HG03025 (cell line): ENCODE measurements around the gene CLHC1.
"Not testable (repeated sequence)": the region's sequence is repeated elsewhere in the genome, so short reads cannot be mapped to it uniquely, and the experiment has no call there.

ENCODE experiments used
- ATAC-seq: cut with Tn5 transposase; IDR thresholded peaks from one replicate; pipeline ENCODE4 v1.9.1; 2021; ENCODE audit warnings: mild to moderate bottlenecking, moderate library complexity; ENCODE audit not compliant: unreplicated experiment, low FRiP score

Gene CLHC1

DNA sequence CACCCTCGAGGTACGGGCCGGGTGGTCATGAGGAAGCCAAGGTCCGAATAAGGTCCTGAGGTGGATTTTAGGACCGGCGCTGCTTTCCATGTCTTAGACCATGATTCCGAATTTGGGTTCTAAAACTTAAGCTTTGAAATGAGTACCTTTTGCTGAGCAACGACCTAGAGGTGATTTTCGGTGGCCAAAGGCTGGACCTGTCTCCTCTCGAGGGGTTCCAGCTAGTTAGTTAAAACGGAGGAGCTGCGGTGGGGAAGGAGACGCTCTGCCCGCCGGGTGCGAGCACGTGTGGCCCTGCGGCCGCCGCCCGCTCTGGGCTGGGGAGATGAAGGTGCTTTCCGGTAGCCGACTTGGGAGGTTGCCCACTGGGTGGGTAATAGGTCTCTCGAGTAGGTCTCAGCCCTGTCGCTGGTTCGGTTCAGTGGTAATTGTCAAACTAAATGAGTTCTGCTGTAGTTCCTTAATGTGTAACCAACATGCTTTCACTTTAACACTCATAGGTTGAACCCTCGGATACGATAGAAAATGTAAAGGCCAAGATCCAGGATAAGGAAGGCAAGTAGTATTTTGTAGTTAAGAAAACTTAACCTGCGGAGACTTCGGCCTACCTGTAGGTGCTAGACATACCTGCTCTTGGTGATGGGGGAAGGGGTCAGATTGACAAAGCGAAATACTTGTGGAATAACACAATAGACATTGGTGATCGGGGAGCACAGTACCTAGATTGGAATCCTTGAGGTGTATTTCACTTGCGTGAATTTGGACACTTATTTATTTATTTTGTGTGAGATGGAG lies 967 bp upstream of the CLHC1 start:
- ATAC-seq, result no peak

DNA sequence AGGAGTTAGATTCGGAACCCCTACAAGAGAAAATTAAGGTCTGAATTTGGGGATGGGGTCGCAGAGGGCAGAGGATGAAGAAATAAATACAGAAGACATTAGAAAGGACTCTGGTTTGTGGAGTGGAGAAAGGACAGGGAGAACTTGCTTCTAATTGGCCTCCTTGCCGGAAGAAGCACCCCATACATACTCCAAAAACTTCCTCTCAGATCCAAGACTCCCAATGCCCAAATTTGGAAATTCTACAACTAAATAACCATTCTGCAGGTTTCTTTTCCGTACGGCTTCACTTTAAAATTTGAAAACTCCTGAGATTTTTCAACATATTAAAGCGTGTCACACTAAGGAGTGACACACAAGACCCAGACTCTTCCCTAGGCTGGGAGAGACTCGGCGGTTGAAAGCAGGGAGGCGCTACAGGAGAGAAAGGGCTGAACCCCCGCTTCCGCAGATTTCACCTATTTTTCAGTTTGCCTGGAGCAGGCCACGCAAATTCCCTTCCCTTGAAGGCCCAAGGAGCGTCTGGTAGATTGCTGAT lies 478 bp downstream of the CLHC1 start:
- no peak for ATAC-seq

DNA sequence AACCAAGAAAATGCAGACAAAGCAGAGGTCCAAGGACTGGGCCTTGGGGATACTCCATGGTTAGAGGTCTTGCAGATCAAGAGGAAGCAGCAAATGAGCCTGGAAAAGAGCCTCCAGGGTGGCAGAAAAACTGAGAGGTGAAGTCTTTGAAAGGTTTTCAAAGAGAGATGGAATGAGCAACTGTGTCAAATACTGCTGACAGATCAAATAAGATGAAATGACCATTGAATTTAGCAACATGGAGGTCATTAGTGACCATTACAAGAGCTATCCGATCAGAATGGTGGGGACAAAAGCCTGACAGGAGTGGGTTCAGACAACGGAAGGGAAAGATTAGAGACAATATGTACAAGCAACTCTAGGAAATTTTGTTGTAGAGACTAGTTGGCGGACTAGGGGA lies 1.5 kb downstream of the CLHC1 start:
- no peak for ATAC-seq

DNA sequence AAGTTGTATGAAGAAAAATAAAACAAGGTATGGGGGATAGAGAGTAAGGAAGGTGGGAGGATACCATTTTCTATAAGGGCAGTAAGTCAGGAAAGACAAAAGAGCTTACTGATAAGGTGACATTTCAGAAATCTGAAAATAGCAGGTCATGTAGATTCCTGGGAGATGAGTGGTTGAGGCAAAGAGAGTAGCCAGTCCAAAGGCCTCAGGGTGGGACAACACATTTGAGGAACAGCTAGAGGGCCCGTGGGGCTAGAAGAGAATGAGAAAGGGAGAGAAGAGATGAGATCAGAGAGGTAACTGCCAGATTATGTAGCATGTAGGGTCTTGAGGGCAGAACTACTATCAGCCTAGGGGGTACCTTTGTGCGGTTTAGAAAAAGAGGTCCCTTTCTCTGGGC lies 2.9 kb downstream of the CLHC1 start:
- ATAC-seq, result no peak

DNA sequence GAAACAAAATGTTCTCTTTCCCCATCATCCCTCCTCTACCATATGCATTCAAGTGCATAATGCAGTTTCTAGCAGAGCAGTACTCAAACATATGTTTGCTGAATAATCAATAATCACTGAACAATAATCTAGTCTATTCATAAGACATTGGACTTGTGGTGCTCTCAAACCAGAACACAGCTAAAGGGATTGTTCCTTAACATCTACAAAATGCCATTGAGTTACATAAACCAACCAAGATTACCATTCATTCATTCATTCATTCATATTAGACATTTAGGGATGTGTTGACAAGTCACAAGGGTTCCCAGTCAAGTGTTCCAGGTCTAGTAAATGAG lies 3.9 kb downstream of the CLHC1 start:
- no peak for ATAC-seq

DNA sequence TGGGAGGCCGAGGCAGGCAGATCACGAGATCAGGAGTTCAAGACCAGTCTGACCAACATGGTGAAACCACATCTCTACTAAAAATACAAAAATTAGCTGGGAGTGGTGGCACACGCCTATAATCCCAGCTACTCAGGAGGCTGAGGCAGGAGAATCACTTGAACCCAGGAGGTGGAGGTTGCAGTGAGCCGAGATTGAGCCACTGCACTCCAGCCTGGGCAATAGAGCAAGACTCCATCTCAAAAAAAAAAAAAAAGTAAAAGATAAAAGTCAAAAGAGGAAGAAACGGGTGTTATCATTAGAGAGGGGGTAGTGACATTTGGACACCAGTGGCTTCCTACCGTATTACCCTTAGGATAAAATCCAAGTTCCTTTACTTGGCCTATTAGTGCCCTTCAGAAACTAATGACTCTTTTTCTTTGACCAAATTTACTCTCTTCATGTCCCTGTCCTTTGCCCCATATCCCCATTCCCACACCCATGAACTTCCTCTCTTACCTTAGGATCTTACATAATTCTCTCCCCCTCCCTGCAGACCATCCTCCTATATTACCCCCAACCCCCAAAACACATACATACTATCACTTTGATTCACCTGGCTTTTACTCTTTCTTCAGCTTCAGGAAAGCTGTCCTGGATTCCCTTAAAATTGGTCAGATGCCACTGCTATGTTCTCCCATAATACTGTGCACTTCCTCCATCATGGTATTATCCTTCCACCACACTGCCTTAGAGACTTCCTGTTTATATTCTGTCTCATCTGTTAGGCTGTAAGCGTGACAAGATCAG lies 4.5 kb downstream of the CLHC1 start:
- not testable (repeated sequence) for ATAC-seq

DNA sequence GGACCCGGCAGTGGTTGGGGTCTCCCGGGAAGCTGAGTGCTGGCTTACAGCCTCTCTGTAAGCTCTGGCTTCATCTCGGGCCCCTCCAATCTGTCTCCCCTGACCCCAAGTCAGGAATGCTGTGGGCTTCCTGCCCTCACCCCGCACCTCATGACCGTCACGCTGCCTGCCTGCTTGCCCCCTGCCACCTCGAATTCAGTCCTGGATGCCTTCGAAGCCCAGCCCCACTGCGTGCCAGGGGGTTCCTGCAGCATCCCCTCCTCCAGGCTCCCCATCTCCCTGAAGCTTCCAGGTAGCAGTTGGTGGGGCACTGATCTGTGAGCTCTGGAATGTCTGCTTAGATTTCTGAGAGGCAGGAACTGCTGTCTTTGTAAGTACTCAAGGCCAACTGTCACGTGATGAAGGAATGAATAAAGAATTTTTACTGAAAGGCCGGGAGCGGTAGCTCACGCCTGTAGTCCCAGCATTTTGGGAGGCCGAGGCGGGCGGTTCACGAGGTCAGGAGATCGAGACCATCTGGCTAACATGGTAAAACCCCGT lies 6.5 kb downstream of the CLHC1 start:
- ATAC-seq, result no peak

DNA sequence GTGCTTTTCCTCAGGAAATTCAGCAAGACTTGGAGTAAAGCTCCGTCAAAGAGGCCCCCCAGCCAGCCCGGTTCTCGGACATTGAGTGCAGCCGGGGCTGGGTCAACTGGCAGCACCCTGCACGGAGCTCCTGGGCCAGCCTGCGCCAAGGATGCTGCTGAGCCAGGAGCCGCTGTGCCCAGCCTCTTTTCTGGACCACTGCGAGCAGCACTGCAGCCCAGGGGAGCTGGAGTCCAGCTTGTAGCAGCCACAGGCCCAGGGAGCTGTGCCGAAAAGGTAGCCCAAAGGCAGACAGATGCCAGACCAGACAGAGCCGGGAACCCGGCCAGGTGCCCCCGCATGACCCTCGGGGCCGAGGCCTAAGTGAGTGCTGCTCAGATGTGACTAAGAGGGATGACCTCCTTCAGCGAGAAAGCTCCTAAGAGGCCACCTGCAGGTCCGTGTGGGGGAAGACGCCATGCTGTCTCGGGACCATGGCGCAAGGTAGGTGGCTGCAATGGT lies 7.3 kb downstream of the CLHC1 start:
- ATAC-seq, result no peak

DNA sequence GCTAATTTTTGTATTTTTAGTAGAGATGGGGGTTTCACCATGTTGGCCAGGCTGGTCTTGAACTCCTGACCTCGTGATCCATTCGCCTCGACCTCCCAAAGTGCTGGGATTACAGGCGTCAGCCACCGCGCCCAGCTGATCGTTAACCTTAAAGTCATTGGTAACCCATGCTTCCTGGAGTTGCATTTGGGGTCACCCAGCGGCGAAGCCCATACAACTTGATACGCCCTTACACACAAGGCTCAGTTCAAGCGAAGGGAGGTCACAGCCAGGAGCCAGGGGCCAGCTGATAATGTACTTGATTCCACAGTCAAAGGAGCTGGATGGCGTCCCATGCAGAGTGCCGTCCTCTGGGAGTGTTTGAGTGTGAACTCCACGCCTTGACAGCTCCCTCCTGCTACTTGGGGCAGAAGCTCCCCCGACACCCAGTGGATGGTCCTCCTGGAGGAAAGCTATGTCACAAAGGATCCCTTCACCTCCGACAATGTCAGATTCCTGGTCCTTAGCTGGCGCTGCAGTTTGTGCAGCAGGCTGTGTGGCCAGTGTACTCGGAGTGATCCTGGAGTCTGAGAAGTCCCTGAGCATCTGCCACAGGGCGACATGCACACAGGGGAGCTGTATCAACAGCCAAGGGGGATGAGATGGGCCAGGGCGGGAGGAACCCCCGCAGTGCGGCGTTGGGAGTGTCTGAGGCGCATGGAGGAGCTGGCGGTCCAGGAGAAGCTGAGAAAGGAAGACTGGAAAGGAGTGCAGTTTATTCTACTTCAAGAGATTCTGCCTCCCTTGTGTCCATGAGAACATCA lies 7.9 kb downstream of the CLHC1 start:
- no peak for ATAC-seq

DNA sequence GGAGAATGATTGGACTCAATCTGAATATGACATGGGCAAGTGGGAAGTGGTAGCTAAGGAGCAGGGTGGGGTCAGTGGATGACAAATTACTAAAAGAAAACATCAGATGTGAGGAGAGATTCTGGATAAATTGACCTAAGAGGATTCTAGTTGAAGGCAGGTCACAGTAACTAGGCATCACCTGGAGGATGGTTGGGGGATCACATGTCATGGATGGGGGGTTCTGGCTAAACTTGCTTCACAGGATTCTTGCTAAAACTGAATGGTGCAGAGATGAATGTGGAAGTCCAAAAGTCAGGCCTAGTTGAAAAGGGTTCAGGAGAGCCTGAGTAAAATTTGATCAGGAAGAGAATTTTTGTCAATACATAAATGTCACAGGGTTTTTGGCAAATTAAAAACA lies 18.3 kb downstream of the CLHC1 start:
- ATAC-seq, result no peak

DNA sequence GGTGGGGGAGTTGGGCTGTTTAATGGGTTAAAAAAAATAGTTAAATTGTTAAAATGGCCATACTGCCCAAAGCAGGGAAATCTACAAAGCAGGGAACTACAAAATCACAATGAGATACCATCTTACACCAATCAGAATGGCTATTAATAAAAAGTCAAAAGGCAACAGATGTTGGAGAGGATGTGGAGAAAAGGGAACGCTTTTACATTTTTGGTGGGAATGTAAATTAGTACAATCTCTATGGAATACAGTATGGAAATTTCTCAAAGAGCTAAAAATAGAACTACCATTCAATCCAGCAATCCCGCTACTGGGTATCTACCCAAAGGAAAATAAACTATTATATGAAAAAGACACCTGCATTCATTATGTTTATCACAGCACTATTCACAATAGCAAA lies 27.1 kb downstream of the CLHC1 start:
- no peak for ATAC-seq

DNA sequence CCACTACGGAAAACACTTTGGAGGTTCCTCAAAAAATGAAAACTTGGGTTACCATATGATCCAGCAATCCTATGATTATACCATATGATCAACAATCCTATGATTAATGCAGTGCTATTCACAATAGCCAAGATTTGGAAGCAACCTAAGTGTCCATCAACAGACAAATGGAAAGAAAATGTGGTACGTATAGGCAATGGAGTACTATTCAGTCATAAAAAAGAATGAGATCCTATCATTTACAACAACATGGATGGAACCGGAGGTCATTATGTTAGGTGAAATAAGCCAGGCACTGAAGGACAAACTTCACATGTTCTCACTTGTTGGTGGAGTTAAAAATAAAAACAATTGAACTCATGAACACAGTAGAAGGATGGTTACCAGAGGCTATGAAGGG lies 27.6 kb downstream of the CLHC1 start:
- no peak for ATAC-seq

DNA sequence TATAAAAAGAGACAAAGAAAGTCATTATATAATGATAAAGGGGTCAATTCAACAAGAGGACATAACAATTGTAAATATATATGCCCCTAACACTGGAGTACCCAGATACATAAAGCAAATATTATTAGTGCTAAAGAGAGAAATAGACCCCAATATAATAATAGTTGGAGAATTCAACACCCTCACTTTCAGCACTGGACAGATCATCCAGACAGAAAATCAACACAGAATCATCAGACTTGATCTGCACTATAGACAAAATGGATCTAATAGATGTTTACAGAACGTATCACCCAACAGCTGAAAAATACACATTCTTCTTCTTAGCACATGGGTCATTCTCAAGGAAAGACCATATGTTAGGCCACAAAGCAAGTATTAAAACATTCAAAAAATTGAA lies 31.7 kb downstream of the CLHC1 start:
- ATAC-seq, result no peak

DNA sequence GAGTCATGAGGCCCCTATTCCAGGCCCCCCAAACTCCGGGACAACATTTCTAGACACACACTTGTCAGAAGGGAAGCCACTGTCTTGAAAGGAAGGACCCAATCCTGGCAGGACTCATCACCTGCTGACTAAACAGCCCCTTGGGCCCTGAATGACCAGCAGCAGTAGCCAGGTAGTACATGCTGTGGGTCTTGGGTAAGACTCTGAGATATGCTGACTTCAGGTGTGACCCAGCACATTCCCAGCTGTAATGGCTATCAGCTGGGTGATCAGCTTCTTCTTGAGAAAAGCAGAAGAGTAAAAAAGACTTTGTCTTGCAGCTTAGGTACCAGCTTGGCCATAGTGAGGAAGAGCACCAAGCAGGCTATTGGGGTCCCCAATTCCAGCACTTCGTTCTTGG lies 35.6 kb downstream of the CLHC1 start:
- no peak for ATAC-seq

DNA sequence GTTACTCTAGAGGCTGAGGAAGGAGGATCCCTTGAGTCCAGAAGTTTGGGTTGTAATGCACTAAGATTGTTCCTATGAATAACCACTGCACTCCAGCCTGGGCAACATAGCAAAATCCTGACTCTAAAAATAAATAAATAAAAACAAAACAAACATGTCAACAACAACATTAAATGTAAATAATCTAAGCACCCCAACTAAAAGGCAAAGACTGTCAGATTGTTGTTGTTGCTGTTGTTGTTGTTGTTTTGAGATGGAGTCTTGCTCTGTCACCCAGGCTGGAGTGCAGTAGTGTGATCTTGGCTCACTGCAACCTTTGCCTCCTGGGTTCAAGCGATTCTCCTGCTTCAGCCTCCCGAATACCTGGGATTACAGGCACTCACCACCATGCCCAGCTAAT lies 40.2 kb downstream of the CLHC1 start:
- not testable (repeated sequence) for ATAC-seq

DNA sequence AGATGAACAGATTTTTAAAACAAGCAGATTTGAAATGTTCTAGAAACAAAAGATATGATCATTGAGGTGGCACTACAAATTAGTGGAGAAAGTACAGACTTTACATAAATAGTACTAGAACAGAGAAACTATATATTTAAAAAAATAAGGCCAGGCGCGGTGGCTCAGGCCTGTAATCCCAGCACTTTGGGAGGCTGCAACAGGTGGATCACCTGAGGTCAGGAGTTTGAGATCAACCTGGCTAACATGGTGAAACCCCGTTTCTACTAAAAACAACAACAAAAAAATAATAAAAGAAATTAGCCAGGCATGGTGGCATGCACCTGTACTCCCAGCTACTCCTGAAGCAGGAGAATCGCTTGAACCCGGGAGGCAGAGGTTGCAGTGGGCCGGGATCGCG lies 45.3 kb downstream of the CLHC1 start:
- ATAC-seq, result not testable (repeated sequence)

DNA sequence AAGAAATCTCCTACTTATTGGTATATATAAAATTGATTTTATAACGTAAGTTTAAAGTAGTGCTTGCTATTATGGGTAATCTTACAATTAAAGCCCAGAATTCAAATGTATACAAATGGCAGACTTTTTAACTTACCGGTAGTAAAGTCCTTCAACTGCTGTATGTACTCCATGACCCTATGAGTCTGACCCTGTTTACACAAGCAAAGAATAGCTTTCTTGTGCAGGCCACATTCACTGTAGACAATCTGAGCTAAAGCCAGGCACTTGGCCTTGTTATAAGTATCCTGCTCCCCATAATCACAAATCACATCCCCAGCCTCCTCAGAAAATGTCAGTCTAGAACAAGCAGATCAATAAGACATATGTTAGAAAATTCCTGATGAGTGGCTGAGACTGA lies 51.7 kb downstream of the CLHC1 start:
- no peak for ATAC-seq

DNA sequence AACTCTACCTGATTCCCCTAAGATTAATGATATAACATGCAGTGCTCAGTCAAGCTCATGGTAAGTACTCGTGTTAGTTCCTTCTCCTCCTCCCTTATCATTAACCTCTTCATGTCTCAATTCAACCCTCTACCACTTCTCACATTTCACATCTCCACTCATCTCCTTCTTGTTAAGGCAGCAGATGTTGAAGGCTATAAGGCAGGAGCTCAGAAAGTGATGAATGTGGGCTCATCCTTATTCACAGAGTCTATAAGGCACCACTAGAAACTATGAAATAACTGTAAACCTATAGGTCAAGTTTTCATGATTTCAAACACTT lies 56.0 kb downstream of the CLHC1 start:
- no peak for ATAC-seq

DNA sequence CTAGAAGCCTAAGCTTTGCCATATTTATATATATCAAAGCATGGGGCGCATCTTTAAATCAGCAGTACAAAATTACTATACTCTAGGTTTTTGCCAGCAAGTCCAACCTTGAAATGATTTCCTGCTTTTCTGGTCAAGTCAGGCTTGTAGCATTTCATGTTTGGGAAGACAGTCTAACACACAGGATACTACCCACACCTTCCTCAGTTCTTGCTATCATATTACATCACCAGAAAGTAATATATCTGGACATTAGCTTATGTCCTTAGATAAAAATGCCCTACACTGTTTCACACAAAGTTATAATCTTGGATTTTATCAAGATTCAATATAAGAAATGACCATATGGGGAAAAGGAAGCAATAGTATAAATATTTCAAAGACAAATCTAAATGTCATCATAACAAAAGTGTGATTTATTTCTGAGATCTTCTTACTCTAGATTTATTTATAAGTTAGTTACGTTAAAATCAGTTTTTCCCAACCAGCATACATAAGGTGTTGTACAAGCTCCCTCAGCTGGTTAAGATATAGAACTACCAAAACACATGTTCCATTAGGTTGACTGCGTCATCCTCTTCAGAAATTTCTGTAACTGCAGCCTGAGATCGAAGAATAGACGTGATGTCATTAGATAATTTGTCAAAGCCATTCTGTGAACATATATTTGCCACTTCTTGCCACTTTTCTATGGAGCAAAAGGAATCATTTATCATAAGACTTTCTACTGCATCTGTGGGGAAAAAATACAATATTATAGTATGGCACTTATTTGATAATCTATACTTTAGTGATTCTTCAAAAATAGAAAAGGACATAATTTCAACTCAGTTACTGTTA lies 56.6 kb downstream of the CLHC1 start:
- no peak for ATAC-seq
